ENCODE data around the gene PRSS56.
"Not testable (repeated sequence)": the region's sequence is repeated elsewhere in the genome, so short reads cannot be mapped to it uniquely, and the experiment has no call there.

PRSS56 gene

GRCh38 chr2:232525791-232526371, 5.7 kb downstream of the PRSS56 start, which contains the start of gene CHRND:
CHRND (plus strand) TSS chr2:232526160; CDS start chr2:232526216, 56 bp downstream.
- DNase-seq (ENCODE audit: low spot score): no peak

- DNase-seq (ENCODE audit: low spot score): no peak
Measured at GRCh38 chr2:232526372-232526941, 6.3 kb downstream of the PRSS56 start.

GRCh38 chr2:232527905-232528470, 7.8 kb downstream of the PRSS56 start:
- DNase-seq (ENCODE audit: low spot score): no peak

GRCh38 chr2:232528746-232529460, 8.7 kb downstream of the PRSS56 start:
- DNase-seq (ENCODE audit: low spot score): no peak

- no peak for DNase-seq (ENCODE audit: low spot score)
Measured at GRCh38 chr2:232529806-232530547, 9.8 kb downstream of the PRSS56 start.

GRCh38 chr2:232530626-232531260, 10.6 kb downstream of the PRSS56 start:
- DNase-seq (ENCODE audit: low spot score): no peak

- no peak for DNase-seq (ENCODE audit: low spot score)
Measured at GRCh38 chr2:232532419-232532818, 12.2 kb downstream of the PRSS56 start.

GRCh38 chr2:232532821-232533220, 12.6 kb downstream of the PRSS56 start:
- not testable (repeated sequence) for DNase-seq (ENCODE audit: low spot score)

- DNase-seq (ENCODE audit: low spot score): no peak
Measured at GRCh38 chr2:232533944-232534710, 13.9 kb downstream of the PRSS56 start.

- DNase-seq (ENCODE audit: low spot score): no peak
Measured at GRCh38 chr2:232534940-232535651, 14.9 kb downstream of the PRSS56 start.

- no peak for DNase-seq (ENCODE audit: low spot score)
Measured at GRCh38 chr2:232535761-232536530, 15.8 kb downstream of the PRSS56 start.

- DNase-seq (ENCODE audit: low spot score): peak; percentile 18
Measured at GRCh38 chr2:232537079-232537478, 16.9 kb downstream of the PRSS56 start.

GRCh38 chr2:232537499-232537898, 17.3 kb downstream of the PRSS56 start:
- DNase-seq (ENCODE audit: low spot score): no peak

GRCh38 chr2:232538671-232539070, 18.5 kb downstream of the PRSS56 start:
- DNase-seq (ENCODE audit: low spot score): no peak

GRCh38 chr2:232539298-232540231, 19.4 kb downstream of the PRSS56 start, which contains the start of gene CHRNG:
CHRNG (plus strand) TSS chr2:232539692; CDS start chr2:232539748, 56 bp downstream.
- DNase-seq (ENCODE audit: low spot score): no peak

GRCh38 chr2:232540441-232541041, 20.4 kb downstream of the PRSS56 start:
- DNase-seq (ENCODE audit: low spot score): no peak

GRCh38 chr2:232541195-232541960, 21.2 kb downstream of the PRSS56 start:
- DNase-seq (ENCODE audit: low spot score): no peak

Measured in hematopoietic multipotent progenitor cell treated with erythropoietin and hydrocortisone succinate and interleukin-3 and kit ligand, for 15 days (in vitro differentiated cells).